Mesendoderm (in vitro differentiated cells): ENCODE measurements around the gene HAGHL.

ENCODE experiments used
- DNase-seq: peaks from one replicate; pipeline ENCODE4 v3.0.0; 2013
- H2AK5ac ChIP-seq: 2 replicates; pipeline ENCODE4 v1.6.1; 2013; ENCODE audit warnings: low read length, inconsistent platforms
- H2BK120ac ChIP-seq: 2 replicates; pipeline ENCODE4 v1.6.1; 2013; ENCODE audit warnings: low read depth, mild to moderate bottlenecking, low read length, moderate library complexity, mixed read lengths
- H2BK15ac ChIP-seq: replicated peaks from 2 replicates; pipeline ENCODE4 v1.6.1; 2013; ENCODE audit warnings: low read depth, mild to moderate bottlenecking, moderate library complexity
- H2BK5ac ChIP-seq: 2 replicates; pipeline ENCODE4 v1.6.1; 2013; ENCODE audit warnings: low read length, inconsistent platforms
- H3K18ac ChIP-seq: 2 replicates; pipeline ENCODE4 v1.6.1; 2013; ENCODE audit warnings: mild to moderate bottlenecking, low read length, mixed read lengths
- H3K23ac ChIP-seq: one replicate; pipeline ENCODE4 v1.6.1; 2013; ENCODE audit warnings: low read length
- H3K27ac ChIP-seq: 2 replicates; pipeline ENCODE4 v1.5.1; 2013; ENCODE audit warnings: low read depth, mild to moderate bottlenecking, inconsistent platforms, low read length, moderate library complexity
- H3K27me3 ChIP-seq: 2 replicates; pipeline ENCODE4 v1.6.1; 2013; ENCODE audit warnings: low read length, control low read depth, mild to moderate bottlenecking, inconsistent platforms; ENCODE audit not compliant: insufficient read depth, poor library complexity
- H3K36me3 ChIP-seq: 2 replicates; pipeline ENCODE4 v1.6.1; 2013; ENCODE audit warnings: low read length, inconsistent platforms; ENCODE audit not compliant: control insufficient read depth, insufficient read depth
- H3K4ac ChIP-seq: one replicate; pipeline ENCODE4 v1.6.1; 2013; ENCODE audit warnings: low read depth, mild to moderate bottlenecking, low read length, moderate library complexity
- H3K4me1 ChIP-seq: 2 replicates; pipeline ENCODE4 v1.6.1; 2013; ENCODE audit warnings: low read depth, low read length, inconsistent platforms; ENCODE audit not compliant: control insufficient read depth
- H3K4me2 ChIP-seq: 2 replicates; pipeline ENCODE4 v1.6.1; 2013; ENCODE audit warnings: low read length
- H3K4me3 ChIP-seq: 2 replicates; pipeline ENCODE4 v1.5.1; 2013; ENCODE audit warnings: mild to moderate bottlenecking, low read length
- H3K56ac ChIP-seq: one replicate; pipeline ENCODE4 v1.6.1; 2013; ENCODE audit warnings: low read length
- H3K79me1 ChIP-seq: 2 replicates; pipeline ENCODE4 v1.6.1; 2013; ENCODE audit warnings: low read length, inconsistent platforms
- H3K79me2 ChIP-seq: 2 replicates; pipeline ENCODE4 v1.6.1; 2013; ENCODE audit warnings: mild to moderate bottlenecking, low read length; ENCODE audit not compliant: control insufficient read depth, insufficient read depth
- H3K9ac ChIP-seq: 2 replicates; pipeline ENCODE4 v1.6.1; 2013; ENCODE audit warnings: low read length, inconsistent platforms
- H4K5ac ChIP-seq: one replicate; pipeline ENCODE4 v1.6.1; 2013; ENCODE audit warnings: low read length
- H4K8ac ChIP-seq: one replicate; pipeline ENCODE4 v1.6.1; 2013; ENCODE audit warnings: low read depth, mild to moderate bottlenecking, control low read depth, low read length, moderate library complexity
- WGBS: extraction: QIAGEN DNeasy Blood & Tissue Kit; methylation state at CpG from one replicate; pipeline ENCODE4 v1.1.7; 2013; ENCODE audit warnings: low lambda C conversion rate, missing lambda C conversion rate; ENCODE audit not compliant: insufficient coverage; ENCODE audit errors: extremely low coverage; 5-methylcytosine and 5-hydroxymethylcytosine counted together

The HAGHL gene

GRCh38 chr16:763369-764183, 36.7 kb downstream of the HAGHL start:
- Histone ChIP-seq H4K8ac (no peak overlapping the region), H2BK120ac (no peak overlapping the region), H3K79me2 (no peaks in the 10 kb centered on the region), H2BK5ac (no peak overlapping the region), H3K27ac (no peak overlapping the region), H4K5ac (no peak overlapping the region), H2BK15ac (no peak overlapping the region), H3K27me3 (no peaks in the 10 kb centered on the region), H3K56ac (no peak overlapping the region), H3K4ac (no peak overlapping the region), H3K4me2 (no peak overlapping the region), H3K36me3 (no peaks in the 10 kb centered on the region), H3K4me1 (no peaks in the 10 kb centered on the region), H3K79me1 (no peaks in the 10 kb centered on the region), H3K18ac (no peak overlapping the region), H3K4me3 (no peak overlapping the region), H3K23ac (no peak overlapping the region), H2AK5ac (no peak overlapping the region), H3K9ac (no peak overlapping the region)
- no CpG with 5 or more reads among the region's 21 CpGs for WGBS
- DNase-seq: no peak

GRCh38 chr16:764184-764750, 37.4 kb downstream of the HAGHL start:
- no peaks in the 10 kb centered on the region for H3K79me1 ChIP-seq
- H3K23ac ChIP-seq: no peak overlapping the region
- no peaks in the 10 kb centered on the region for H3K36me3 ChIP-seq
- no peaks in the 10 kb centered on the region for H3K27me3 ChIP-seq
- H3K27ac ChIP-seq: no peak overlapping the region
- no peak overlapping the region for H4K5ac ChIP-seq
- no peaks in the 10 kb centered on the region for H3K4me1 ChIP-seq
- H3K79me2 ChIP-seq: no peaks in the 10 kb centered on the region
- no peak overlapping the region for H2BK15ac ChIP-seq
- no peak for DNase-seq
- H3K4ac ChIP-seq: no peak overlapping the region
- no peak overlapping the region for H4K8ac ChIP-seq
- WGBS: no CpG with 5 or more reads among the region's 20 CpGs
- H3K9ac ChIP-seq: no peak overlapping the region
- H2AK5ac ChIP-seq: no peak overlapping the region
- no peak overlapping the region for H2BK5ac ChIP-seq
- H3K56ac ChIP-seq: no peak overlapping the region
- H2BK120ac ChIP-seq: no peak overlapping the region
- no peak overlapping the region for H3K18ac ChIP-seq
- H3K4me3 ChIP-seq: no peak overlapping the region
- H3K4me2 ChIP-seq: no peak overlapping the region

DNA sequence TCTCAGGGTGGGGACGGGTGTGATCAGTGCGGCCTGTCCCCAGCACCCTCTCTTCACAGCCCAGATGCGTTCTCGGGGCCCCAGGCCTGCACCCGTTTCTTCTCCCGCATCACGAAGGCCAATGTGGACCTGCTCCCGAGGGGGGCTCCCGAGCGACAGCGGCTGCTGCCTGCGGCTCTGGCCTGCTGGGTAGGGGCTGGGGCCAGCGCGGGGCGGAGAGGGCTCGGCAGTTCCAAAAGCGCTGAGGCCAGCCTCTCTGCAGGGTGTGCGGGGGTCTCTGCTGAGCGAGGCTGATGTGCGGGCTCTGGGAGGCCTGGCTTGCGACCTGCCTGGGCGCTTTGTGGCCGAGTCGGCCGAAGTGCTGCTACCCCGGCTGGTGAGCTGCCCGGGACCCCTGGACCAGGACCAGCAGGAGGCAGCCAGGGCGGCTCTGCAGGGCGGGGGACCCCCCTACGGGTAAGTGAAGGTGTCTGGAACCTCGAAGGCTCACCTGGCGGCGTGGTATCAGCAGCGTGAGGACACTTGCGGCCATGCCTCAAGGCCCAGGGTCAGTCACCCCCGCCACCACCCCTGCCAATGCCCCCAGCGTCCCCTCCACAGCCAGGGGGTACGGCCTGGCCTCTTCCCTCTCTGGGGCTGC, 38.1 kb downstream of the HAGHL start:
- no CpG with 5 or more reads among the region's 38 CpGs for WGBS
- H2AK5ac ChIP-seq: no peak overlapping the region
- no peak overlapping the region for H4K8ac ChIP-seq
- H2BK120ac ChIP-seq: no peak overlapping the region
- no peaks in the 10 kb centered on the region for H3K79me1 ChIP-seq
- H3K56ac ChIP-seq: no peak overlapping the region
- DNase-seq: no peak
- H3K79me2 ChIP-seq: no peaks in the 10 kb centered on the region
- no peaks in the 10 kb centered on the region for H3K36me3 ChIP-seq
- H3K4me2 ChIP-seq: no peak overlapping the region
- no peak overlapping the region for H3K23ac ChIP-seq
- H3K18ac ChIP-seq: no peak overlapping the region
- no peak overlapping the region for H3K4ac ChIP-seq
- no peak overlapping the region for H3K4me3 ChIP-seq
- H3K9ac ChIP-seq: no peak overlapping the region
- no peak overlapping the region for H4K5ac ChIP-seq
- no peaks in the 10 kb centered on the region for H3K27me3 ChIP-seq
- H2BK15ac ChIP-seq: no peak overlapping the region
- H3K27ac ChIP-seq: no peak overlapping the region
- H2BK5ac ChIP-seq: no peak overlapping the region
- no peaks in the 10 kb centered on the region for H3K4me1 ChIP-seq

- H2BK15ac ChIP-seq: no peak overlapping the region
- H3K56ac ChIP-seq: no peak overlapping the region
- no peaks in the 10 kb centered on the region for H3K4me1 ChIP-seq
- H2AK5ac ChIP-seq: no peak overlapping the region
- H3K4ac ChIP-seq: no peak overlapping the region
- H4K8ac ChIP-seq: no peak overlapping the region
- no peaks in the 10 kb centered on the region for H3K79me2 ChIP-seq
- no peaks in the 10 kb centered on the region for H3K36me3 ChIP-seq
- H3K9ac ChIP-seq: no peak overlapping the region
- H2BK120ac ChIP-seq: no peak overlapping the region
- DNase-seq: no peak
- no peaks in the 10 kb centered on the region for H3K27me3 ChIP-seq
- no peaks in the 10 kb centered on the region for H3K79me1 ChIP-seq
- no peak overlapping the region for H3K4me3 ChIP-seq
- H3K4me2 ChIP-seq: no peak overlapping the region
- no peak overlapping the region for H3K18ac ChIP-seq
- WGBS: no CpG with 5 or more reads among the region's 29 CpGs
- no peak overlapping the region for H3K23ac ChIP-seq
- H2BK5ac ChIP-seq: no peak overlapping the region
- H4K5ac ChIP-seq: no peak overlapping the region
- no peak overlapping the region for H3K27ac ChIP-seq
These were observed 38.6 kb downstream of the HAGHL start for GRCh38 chr16:765488-765865.

- no CpG with 5 or more reads among the region's 29 CpGs for WGBS
- H3K79me2 ChIP-seq: no peaks in the 10 kb centered on the region
- H3K27ac ChIP-seq: no peak overlapping the region
- no peak overlapping the region for H3K23ac ChIP-seq
- H3K4me3 ChIP-seq: no peak overlapping the region
- no peak overlapping the region for H3K9ac ChIP-seq
- no peak overlapping the region for H2AK5ac ChIP-seq
- H3K4me1 ChIP-seq: no peaks in the 10 kb centered on the region
- H3K79me1 ChIP-seq: no peaks in the 10 kb centered on the region
- H3K36me3 ChIP-seq: no peaks in the 10 kb centered on the region
- no peak overlapping the region for H3K18ac ChIP-seq
- H2BK120ac ChIP-seq: no peak overlapping the region
- H3K56ac ChIP-seq: no peak overlapping the region
- H2BK5ac ChIP-seq: no peak overlapping the region
- no peak overlapping the region for H4K5ac ChIP-seq
- no peak overlapping the region for H4K8ac ChIP-seq
- no peak overlapping the region for H3K4ac ChIP-seq
- no peak overlapping the region for H2BK15ac ChIP-seq
- no peak for DNase-seq
- H3K27me3 ChIP-seq: no peaks in the 10 kb centered on the region
- H3K4me2 ChIP-seq: no peak overlapping the region
These were observed 39.3 kb downstream of the HAGHL start for GRCh38 chr16:766008-766819.
